HEK293T (cell line): ENCODE measurements around the gene PRKAR1B.

Source experiments
- ARNT ChIP-seq: fragments of 450-650 bp; IDR thresholded peaks from 2 replicates; pipeline ENCODE4 v1.6.1; 2017; ENCODE audit warnings: mild to moderate bottlenecking
- TF ChIP-seq, protein P1 (sequence below): fragments of 450-650 bp; IDR thresholded peaks from 2 replicates; pipeline ENCODE4 v1.6.1; 2016

DNA sequence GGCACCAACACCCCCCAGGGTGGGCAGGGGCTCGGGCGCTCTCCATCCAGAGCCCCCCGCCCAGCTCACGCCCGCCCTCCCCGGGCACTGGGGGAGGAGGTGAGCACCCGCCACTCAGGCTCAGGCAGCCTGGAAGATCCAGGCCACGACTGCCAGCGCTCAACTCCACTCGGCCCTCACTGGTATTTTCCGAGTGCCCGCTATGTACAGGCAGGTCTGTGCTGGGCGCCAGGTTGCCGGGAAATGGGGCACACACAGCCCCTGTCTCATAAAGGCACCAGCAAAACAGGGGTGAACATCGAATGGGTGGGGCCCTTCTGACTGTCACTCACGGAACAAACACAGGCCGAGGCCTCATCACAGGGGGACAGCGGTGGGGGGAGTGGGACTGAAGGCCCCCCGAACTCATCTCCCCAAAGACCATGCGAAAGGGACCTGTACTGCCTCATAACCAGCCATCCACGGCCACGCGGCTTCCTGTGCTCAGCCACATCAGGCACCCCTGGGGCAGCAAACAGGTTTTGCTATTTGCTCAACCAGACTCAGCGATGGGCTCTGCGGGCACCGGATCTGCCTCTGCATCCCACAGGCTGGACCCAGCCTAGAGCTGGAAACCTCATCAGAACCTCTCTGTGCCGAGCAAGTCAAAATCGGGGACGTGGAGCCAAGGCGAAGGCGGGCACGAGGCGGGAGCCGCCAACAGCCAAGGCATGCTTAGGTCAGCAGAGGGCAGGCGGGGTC is 99.2 kb downstream of the PRKAR1B start:
- TF ChIP-seq, protein P1, sequence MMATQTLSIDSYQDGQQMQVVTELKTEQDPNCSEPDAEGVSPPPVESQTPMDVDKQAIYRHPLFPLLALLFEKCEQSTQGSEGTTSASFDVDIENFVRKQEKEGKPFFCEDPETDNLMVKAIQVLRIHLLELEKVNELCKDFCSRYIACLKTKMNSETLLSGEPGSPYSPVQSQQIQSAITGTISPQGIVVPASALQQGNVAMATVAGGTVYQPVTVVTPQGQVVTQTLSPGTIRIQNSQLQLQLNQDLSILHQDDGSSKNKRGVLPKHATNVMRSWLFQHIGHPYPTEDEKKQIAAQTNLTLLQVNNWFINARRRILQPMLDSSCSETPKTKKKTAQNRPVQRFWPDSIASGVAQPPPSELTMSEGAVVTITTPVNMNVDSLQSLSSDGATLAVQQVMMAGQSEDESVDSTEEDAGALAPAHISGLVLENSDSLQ, result no peak
- no peak for TF ChIP-seq ARNT
